22Rv1 (cell line): Measurements from ENCODE around the gene TUBA3D.
"Not testable (repeated sequence)": the region's sequence is repeated elsewhere in the genome, so short reads cannot be mapped to it uniquely, and the experiment has no call there.

Experiments
- ZFX ChIP-seq: fragments of 450-650 bp; IDR thresholded peaks from 2 replicates; pipeline ENCODE4 v1.6.1; 2017; ENCODE audit warnings: antibody characterized with exemption, borderline replicate concordance
- TF ChIP-seq, protein P1 (sequence below): fragments of 450-650 bp; IDR thresholded peaks from 2 replicates; pipeline ENCODE4 v1.5.1; 2017; ENCODE audit warnings: mild to moderate bottlenecking

DNA sequence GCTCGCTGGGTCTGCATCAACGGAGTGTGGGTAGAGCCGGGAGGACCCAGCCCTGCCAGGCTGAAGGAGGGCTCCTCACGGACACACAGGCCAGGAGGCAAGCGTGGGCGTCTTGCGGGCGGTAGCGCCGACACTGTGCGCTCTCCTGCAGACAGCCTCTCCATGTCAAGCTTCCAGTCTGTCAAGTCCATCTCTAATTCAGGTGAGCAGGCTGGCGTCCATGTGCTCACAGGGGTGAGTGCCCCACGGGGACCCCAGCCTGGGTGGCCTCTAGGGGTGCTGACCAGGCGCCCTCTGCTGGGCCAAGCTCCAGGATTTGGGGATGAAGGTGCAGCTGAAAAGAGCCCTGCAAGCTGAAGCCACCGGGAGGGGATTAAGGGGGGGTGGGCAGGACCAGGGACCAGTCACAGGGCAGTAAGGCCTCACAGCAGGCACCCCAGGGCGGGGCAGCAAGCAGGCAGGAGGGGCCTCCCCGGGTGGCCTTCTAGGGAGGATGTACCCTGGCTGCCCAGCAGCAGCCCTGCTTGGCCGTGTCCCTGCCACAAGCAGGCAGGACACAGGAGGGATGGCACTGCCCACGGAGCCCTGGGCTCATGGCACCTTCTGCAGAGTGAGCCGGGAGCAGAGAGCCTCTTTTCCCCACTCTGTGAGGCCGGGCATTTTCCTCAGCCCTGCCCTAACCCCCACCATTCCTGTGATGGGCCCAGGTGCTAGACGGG, 54.9 kb downstream of the TUBA3D start:
- TF ChIP-seq, protein P1, sequence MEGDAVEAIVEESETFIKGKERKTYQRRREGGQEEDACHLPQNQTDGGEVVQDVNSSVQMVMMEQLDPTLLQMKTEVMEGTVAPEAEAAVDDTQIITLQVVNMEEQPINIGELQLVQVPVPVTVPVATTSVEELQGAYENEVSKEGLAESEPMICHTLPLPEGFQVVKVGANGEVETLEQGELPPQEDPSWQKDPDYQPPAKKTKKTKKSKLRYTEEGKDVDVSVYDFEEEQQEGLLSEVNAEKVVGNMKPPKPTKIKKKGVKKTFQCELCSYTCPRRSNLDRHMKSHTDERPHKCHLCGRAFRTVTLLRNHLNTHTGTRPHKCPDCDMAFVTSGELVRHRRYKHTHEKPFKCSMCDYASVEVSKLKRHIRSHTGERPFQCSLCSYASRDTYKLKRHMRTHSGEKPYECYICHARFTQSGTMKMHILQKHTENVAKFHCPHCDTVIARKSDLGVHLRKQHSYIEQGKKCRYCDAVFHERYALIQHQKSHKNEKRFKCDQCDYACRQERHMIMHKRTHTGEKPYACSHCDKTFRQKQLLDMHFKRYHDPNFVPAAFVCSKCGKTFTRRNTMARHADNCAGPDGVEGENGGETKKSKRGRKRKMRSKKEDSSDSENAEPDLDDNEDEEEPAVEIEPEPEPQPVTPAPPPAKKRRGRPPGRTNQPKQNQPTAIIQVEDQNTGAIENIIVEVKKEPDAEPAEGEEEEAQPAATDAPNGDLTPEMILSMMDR = not testable (repeated sequence)
- not testable (repeated sequence) for TF ChIP-seq ZFX
